K562 (cell line): ENCODE results near the gene VPS35L. TPM values are rescaled to one million over a fixed set of nuclear protein-coding genes. Genes with fewer than 3 reads are reported as not detected.

Source experiments
- ATAC-seq: fragments of 200-7000 bp; cut with Tn5 transposase; 3 replicates; pipeline ENCODE4 v1.9.1; 2020; ENCODE audit warnings: moderate library complexity
- BruUV-seq: library from RNA; stranded (reverse); fragments of 400-500 nt; replicated peaks from 2 replicates; lab custom pipeline; 2021; lab: Mats Ljungman, UMichigan
- CTCF ChIA-PET: fragments of 300-600 bp; formaldehyde crosslinking; extraction: SDS; loops from one replicate; lab custom pipeline; 2021; ENCODE audit warnings: low intra/inter-chr PET ratio; lab: Yijun Ruan, JAX
- POLR2A ChIA-PET: fragments of 300-600, 350-650 bp; sonication (Branson Sonifier 250); formaldehyde crosslinking; extraction: SDS; loops from one replicate; lab custom pipeline; 2021; ENCODE audit warnings: antibody characterized with exemption, inconsistent platforms; lab: Yijun Ruan, JAX
- DNase-seq, 4 experiments: peaks; one replicate each; pipeline versions ENCODE4 v3.0.0 to v3.0.0-alpha.2; 2011 to 2018; ENCODE audit warnings: low spot score in 3 of 4, mixed read lengths in 3 of 4; ENCODE audit errors: extremely low read depth in 1 of 4
- FAIRE-seq: peaks from 2 replicates; lab custom pipeline; 2011; peaks lifted over from hg19 to GRCh38; lab: Jason Lieb, UNC
- H2AFZ ChIP-seq: 2 replicates; pipeline ENCODE4 v1.6.0; 2011; ENCODE audit warnings: low read depth, low read length, control low read depth, inconsistent platforms
- H3K27ac ChIP-seq: fragments of 200-600 bp; 3 replicates; pipeline ENCODE4 v1.8.0; 2011; ENCODE audit warnings: low read depth, mild to moderate bottlenecking, control low read depth, inconsistent platforms, low read length, moderate library complexity, mixed read lengths; ENCODE audit errors: extremely low read depth
- H3K27me3 ChIP-seq, 2 experiments: fragments of 300-600 bp in 1 of 2; 2 replicates in 1 of 2; 3 replicates in 1 of 2; pipeline versions ENCODE4 v1.6.0 to v1.8.0; 2011; ENCODE audit warnings: inconsistent platforms in 2 of 2, low read length in 2 of 2, mild to moderate bottlenecking in 1 of 2, mixed read lengths in 1 of 2, moderate library complexity in 1 of 2; ENCODE audit not compliant: control insufficient read depth in 2 of 2, insufficient read depth in 2 of 2
- H3K36me3 ChIP-seq: fragments of 300-600 bp; 3 replicates; pipeline ENCODE4 v1.8.0; 2011; ENCODE audit warnings: mild to moderate bottlenecking, low read length, inconsistent platforms; ENCODE audit not compliant: control insufficient read depth, insufficient read depth
- H3K4me1 ChIP-seq, 2 experiments: fragments of 200-600 bp in 1 of 2; replicated peaks in 1 of 2; 2 replicates in 1 of 2; 3 replicates in 1 of 2; pipeline versions ENCODE4 v1.5.1 to v1.8.0; 2011; ENCODE audit warnings: inconsistent platforms in 2 of 2, low read length in 2 of 2, mild to moderate bottlenecking in 1 of 2, mixed read lengths in 1 of 2, moderate library complexity in 1 of 2; ENCODE audit not compliant: control insufficient read depth in 2 of 2, insufficient read depth in 2 of 2
- H3K4me2 ChIP-seq: 2 replicates; pipeline ENCODE4 v1.6.1; 2011; ENCODE audit warnings: low read length, control low read depth, inconsistent platforms, mixed read lengths; ENCODE audit not compliant: insufficient read depth
- H3K4me3 ChIP-seq: fragments of 200-600 bp; sonication (generic), shearing (Covaris generic); 2 replicates; pipeline ENCODE4 v1.5.1; 2016; ENCODE audit warnings: control low read depth, inconsistent platforms
- H3K79me2 ChIP-seq: fragments of 200-600 bp; 3 replicates; pipeline ENCODE4 v1.8.0; 2011; ENCODE audit warnings: low read length, inconsistent platforms; ENCODE audit not compliant: control insufficient read depth, insufficient read depth
- H3K9ac ChIP-seq, 2 experiments: 2 replicates each; pipeline versions ENCODE4 v1.6.0 to v1.6.1; 2011; ENCODE audit warnings: low read depth in 2 of 2, low read length in 2 of 2, control low read depth in 1 of 2, inconsistent platforms in 1 of 2, mild to moderate bottlenecking in 1 of 2, mixed read lengths in 1 of 2; ENCODE audit not compliant: insufficient read depth in 1 of 2
- H3K9me1 ChIP-seq: one replicate; pipeline ENCODE4 v1.6.0; 2011; ENCODE audit warnings: inconsistent platforms, mild to moderate bottlenecking, low read length, moderate library complexity; ENCODE audit not compliant: control insufficient read depth, insufficient read depth
- H3K9me3 ChIP-seq: replicated peaks from 2 replicates; pipeline ENCODE4 v1.5.1; 2011; ENCODE audit warnings: low read depth, low read length, inconsistent platforms; ENCODE audit not compliant: control insufficient read depth, insufficient read depth
- H4K20me1 ChIP-seq: replicated peaks from 2 replicates; pipeline ENCODE4 v1.6.1; 2011; ENCODE audit warnings: low read length, inconsistent platforms, mixed read lengths; ENCODE audit not compliant: control insufficient read depth, insufficient read depth
- MTA3 ChIP-seq: fragments of 450-650 bp; formaldehyde crosslinking; IDR thresholded peaks from 2 replicates; pipeline ENCODE4 v1.6.1; 2017; ENCODE audit warnings: mild to moderate bottlenecking, borderline replicate concordance
- NBN ChIP-seq: fragments of 450-650 bp; IDR thresholded peaks from 2 replicates; pipeline ENCODE4 v1.6.1; 2016; ENCODE audit warnings: low read depth, mild to moderate bottlenecking
- NCOR1 ChIP-seq: fragments of 450-650 bp; IDR thresholded peaks from 2 replicates; pipeline ENCODE4 v1.6.1; 2016; ENCODE audit warnings: mild to moderate bottlenecking, moderate library complexity
- NR1H2 ChIP-seq: sonication (generic); formaldehyde crosslinking; IDR thresholded peaks from 2 replicates; pipeline ENCODE4 v1.4.0; 2020; ENCODE audit warnings: mild to moderate bottlenecking, missing genetic modification reagents
- ZBTB8A ChIP-seq: fragments of 450-650 bp; IDR thresholded peaks from 2 replicates; pipeline ENCODE4 v1.6.1; 2018; ENCODE audit warnings: mild to moderate bottlenecking, moderate library complexity; ENCODE audit not compliant: partially characterized antibody
- ZC3H4 ChIP-seq: sonication (generic); formaldehyde crosslinking; IDR thresholded peaks from 2 replicates; pipeline ENCODE4 v1.9.0; 2021; ENCODE audit warnings: missing genetic modification reagents, borderline replicate concordance
- ZNF133 ChIP-seq: fragments of 250-450 bp; sonication (Bioruptor Pico); IDR thresholded peaks from 2 replicates; pipeline ENCODE4 v1.4.0; 2020; ENCODE audit warnings: mild to moderate bottlenecking
- WGBS: fragments of 100-300 bp; shearing (Covaris generic); methylation state at CpG from one replicate; pipeline ENCODE4 v1.1.6; 2016; ENCODE audit warnings: low coverage, mixed read lengths; ENCODE audit not compliant: insufficient coverage; ENCODE audit errors: missing lambda C conversion rate; 5-methylcytosine and 5-hydroxymethylcytosine counted together
- in situ Hi-C: fragments of 300-500 bp; cut with MboI; formaldehyde crosslinking; loops from 4 replicates; pipeline ENCODE4 v1.15.0; 2018; ENCODE audit warnings: inconsistent platforms, mixed read lengths
- intact Hi-C: fragments of 100-400 bp; cut with micrococcal nuclease; formaldehyde crosslinking; loops from 2 replicates; pipeline ENCODE4 v1.14.2; 2022
- polyA plus RNA-seq, 8 experiments: library from polyadenylated mRNA; depleted of rRNA in 4 of 8; stranded (reverse) in 5 of 8; unstranded in 3 of 8; fragments of >200 nt; fragmentation: Nextera tagmentation in 2 of 8; fragmentation: Illumina TruSeq in 1 of 8; extraction: Ambion mirVana in 2 of 8; extraction: Trizol in 1 of 8; gene quantifications; 2 replicates each; pipeline versions ENCODE4 v1.2.1 to v1.2.3, GENCODE V29; 2011 to 2014; ENCODE audit warnings: inconsistent platforms in 1 of 8, missing spikeins in 1 of 8
- total RNA-seq, 7 experiments: library from RNA; depleted of rRNA in 6 of 7; stranded (reverse); fragments of >200 nt in 6 of 7; fragmentation: Illumina TruSeq in 2 of 7; extraction: Trizol in 2 of 7; gene quantifications; 2 replicates each; pipeline versions ENCODE4 v1.2.1 to v1.2.3, GENCODE V29; 2011 to 2021; ENCODE audit warnings: low replicate concordance in 1 of 7
- TF ChIP-seq, protein P1 (sequence below): fragments of 450-650 bp; IDR thresholded peaks from 2 replicates; pipeline ENCODE4 v1.6.1; 2016; ENCODE audit warnings: mild to moderate bottlenecking, moderate library complexity

VPS35L gene
- total and polyA plus RNA-seq, 9 of the 15 experiments (the other 6 are each of a cell fraction or from before 2014, with no cell fraction given), result 10.2 to 30.4 (median 20.1) TPM

DNA sequence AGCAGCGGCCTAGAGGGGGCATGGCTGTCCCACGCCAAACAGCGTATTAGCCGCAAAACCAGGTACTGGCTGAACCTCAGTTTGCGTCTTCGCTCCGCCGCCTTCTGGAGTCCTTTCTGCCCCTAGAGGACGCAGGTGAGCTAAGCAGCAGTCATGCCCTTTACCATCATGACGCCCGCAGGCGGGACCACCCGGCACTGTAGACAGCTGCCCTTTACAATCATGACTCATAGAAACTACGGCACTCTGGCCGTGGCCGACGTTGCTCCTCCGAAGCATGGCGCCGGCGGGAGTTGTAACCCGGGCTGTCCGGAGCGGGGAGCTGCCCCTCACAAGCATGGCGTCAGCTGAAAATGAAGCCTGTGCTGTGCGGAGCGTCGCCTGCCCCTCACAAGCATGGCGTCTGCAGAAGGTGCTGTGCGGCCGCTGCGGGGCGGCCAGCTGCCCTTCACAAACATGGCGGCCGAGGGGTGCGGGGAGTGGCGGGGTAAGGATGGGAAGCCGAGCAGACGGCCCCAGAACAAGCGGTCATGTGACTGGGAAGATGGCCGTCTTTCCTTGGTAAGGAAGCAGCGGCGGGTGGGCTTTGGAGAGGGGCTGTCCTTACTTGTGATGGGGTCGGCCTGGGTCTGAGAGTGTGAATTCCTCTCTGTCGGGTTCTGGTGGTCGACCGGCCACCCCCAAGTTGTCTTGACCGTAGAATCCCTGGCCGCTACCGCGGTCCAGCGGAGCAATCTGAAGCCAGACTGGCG, at the start of gene VPS35L (continued):
- TF ChIP-seq NR1H2 (CRISPR knock-in tag), result no peak

DNA sequence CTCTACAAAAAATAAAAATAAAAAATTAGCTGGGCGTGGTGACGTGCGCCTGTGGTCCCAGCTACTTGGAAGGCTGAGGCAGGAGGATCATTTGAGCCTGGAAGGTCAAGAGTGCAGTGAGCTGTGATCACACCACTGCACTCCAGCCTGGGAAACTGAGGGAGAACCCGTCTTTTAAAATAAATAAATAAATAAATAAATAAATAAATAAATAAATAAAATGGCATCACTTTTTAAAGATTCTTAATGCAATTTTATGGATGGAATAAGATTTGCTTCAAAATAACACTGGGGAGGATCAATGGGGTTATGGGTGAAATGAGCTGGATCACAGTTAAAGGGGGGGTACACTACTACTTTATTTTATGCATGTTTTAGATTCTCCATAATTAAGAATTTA, 48.5 kb upstream of the VPS35L start:
- Histone ChIP-seq H3K36me3 (peaks cover 59% of the 10 kb centered on the region), H3K4me1 (no peaks in the 10 kb centered on the region), H3K4me2 (no peak overlapping the region), H3K9me3 (no peaks in the 10 kb centered on the region), H4K20me1 (no peaks in the 10 kb centered on the region), H3K4me3 (no peak overlapping the region), H3K27me3 (no peaks in the 10 kb centered on the region), H2AFZ (no peak overlapping the region), H3K9ac (no peak overlapping the region), H3K9me1 (peaks cover 4% of the 10 kb centered on the region), H3K27ac (no peak overlapping the region), H3K79me2 (no peaks in the 10 kb centered on the region)
- 98% methylated on average over 4 of the region's 4 CpGs for WGBS
- in situ Hi-C loops (no loop called here), intact Hi-C loops (no loop called here)
- FAIRE-seq (no peak), ATAC-seq (no peak), DNase-seq (no peak)
- POLR2A ChIA-PET, result interaction anchor here (0.5 kb wide), 1 partner anchor 117 kb away, joined by 3 read pairs; no protein-coding TSS in a partner anchor
- no TSS peak for BruUV-seq
- CTCF ChIA-PET, result no interaction called here
- TF ChIP-seq NBN (no peak), ZNF133 (CRISPR knock-in tag) (no peak), NCOR1 (no peak), ZBTB8A (no peak), MTA3 (no peak), ZC3H4 (no peak)
- TF ChIP-seq, protein P1, sequence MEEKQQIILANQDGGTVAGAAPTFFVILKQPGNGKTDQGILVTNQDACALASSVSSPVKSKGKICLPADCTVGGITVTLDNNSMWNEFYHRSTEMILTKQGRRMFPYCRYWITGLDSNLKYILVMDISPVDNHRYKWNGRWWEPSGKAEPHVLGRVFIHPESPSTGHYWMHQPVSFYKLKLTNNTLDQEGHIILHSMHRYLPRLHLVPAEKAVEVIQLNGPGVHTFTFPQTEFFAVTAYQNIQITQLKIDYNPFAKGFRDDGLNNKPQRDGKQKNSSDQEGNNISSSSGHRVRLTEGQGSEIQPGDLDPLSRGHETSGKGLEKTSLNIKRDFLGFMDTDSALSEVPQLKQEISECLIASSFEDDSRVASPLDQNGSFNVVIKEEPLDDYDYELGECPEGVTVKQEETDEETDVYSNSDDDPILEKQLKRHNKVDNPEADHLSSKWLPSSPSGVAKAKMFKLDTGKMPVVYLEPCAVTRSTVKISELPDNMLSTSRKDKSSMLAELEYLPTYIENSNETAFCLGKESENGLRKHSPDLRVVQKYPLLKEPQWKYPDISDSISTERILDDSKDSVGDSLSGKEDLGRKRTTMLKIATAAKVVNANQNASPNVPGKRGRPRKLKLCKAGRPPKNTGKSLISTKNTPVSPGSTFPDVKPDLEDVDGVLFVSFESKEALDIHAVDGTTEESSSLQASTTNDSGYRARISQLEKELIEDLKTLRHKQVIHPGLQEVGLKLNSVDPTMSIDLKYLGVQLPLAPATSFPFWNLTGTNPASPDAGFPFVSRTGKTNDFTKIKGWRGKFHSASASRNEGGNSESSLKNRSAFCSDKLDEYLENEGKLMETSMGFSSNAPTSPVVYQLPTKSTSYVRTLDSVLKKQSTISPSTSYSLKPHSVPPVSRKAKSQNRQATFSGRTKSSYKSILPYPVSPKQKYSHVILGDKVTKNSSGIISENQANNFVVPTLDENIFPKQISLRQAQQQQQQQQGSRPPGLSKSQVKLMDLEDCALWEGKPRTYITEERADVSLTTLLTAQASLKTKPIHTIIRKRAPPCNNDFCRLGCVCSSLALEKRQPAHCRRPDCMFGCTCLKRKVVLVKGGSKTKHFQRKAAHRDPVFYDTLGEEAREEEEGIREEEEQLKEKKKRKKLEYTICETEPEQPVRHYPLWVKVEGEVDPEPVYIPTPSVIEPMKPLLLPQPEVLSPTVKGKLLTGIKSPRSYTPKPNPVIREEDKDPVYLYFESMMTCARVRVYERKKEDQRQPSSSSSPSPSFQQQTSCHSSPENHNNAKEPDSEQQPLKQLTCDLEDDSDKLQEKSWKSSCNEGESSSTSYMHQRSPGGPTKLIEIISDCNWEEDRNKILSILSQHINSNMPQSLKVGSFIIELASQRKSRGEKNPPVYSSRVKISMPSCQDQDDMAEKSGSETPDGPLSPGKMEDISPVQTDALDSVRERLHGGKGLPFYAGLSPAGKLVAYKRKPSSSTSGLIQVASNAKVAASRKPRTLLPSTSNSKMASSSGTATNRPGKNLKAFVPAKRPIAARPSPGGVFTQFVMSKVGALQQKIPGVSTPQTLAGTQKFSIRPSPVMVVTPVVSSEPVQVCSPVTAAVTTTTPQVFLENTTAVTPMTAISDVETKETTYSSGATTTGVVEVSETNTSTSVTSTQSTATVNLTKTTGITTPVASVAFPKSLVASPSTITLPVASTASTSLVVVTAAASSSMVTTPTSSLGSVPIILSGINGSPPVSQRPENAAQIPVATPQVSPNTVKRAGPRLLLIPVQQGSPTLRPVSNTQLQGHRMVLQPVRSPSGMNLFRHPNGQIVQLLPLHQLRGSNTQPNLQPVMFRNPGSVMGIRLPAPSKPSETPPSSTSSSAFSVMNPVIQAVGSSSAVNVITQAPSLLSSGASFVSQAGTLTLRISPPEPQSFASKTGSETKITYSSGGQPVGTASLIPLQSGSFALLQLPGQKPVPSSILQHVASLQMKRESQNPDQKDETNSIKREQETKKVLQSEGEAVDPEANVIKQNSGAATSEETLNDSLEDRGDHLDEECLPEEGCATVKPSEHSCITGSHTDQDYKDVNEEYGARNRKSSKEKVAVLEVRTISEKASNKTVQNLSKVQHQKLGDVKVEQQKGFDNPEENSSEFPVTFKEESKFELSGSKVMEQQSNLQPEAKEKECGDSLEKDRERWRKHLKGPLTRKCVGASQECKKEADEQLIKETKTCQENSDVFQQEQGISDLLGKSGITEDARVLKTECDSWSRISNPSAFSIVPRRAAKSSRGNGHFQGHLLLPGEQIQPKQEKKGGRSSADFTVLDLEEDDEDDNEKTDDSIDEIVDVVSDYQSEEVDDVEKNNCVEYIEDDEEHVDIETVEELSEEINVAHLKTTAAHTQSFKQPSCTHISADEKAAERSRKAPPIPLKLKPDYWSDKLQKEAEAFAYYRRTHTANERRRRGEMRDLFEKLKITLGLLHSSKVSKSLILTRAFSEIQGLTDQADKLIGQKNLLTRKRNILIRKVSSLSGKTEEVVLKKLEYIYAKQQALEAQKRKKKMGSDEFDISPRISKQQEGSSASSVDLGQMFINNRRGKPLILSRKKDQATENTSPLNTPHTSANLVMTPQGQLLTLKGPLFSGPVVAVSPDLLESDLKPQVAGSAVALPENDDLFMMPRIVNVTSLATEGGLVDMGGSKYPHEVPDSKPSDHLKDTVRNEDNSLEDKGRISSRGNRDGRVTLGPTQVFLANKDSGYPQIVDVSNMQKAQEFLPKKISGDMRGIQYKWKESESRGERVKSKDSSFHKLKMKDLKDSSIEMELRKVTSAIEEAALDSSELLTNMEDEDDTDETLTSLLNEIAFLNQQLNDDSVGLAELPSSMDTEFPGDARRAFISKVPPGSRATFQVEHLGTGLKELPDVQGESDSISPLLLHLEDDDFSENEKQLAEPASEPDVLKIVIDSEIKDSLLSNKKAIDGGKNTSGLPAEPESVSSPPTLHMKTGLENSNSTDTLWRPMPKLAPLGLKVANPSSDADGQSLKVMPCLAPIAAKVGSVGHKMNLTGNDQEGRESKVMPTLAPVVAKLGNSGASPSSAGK, result no peak
